HG02623 (cell line): ENCODE results near the gene NME4.

ENCODE experiments used
- ATAC-seq: cut with Tn5 transposase; IDR thresholded peaks from one replicate; pipeline ENCODE4 v1.9.1; 2021; ENCODE audit warnings: moderate library complexity; ENCODE audit not compliant: unreplicated experiment

NME4 gene

DNA sequence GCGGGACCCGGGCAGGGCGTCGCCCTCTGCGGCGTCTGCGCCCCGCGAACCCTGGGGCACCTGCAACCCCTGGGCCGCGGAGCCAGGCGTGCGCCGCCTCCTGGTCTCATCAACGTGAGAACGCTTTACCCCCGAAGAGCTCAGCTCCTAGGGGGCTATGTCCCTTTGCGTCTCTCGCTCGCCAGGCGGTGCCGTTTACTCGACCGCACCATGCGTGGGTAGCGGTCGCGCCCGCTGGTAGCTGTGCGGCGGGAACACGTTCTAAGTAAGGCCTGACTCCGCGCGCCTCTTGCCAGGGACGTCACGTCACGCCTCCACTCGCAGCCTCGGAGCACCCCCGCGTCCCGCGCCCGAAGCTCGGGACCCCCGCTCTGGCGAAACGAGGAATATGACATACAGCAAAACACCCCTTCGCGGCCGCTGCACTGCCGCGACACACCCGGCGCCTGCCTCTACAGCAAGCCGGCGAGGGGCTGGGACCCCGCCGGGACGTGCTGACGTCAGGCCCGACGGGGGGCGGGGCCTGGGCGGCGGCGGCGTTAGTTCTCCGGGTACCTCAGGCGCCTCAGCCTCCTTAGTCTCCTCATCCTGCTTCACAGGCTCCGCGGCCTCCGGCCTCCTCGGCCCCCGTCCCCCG lies 28.2 kb downstream of the NME4 start, which contains the start of gene RAB11FIP3:
RAB11FIP3 (plus strand) TSS at position 568 of the 637 bp plus-strand sequence. CDS start 358 bp downstream, outside the sequence.
- peak; percentile 83 for ATAC-seq

DNA sequence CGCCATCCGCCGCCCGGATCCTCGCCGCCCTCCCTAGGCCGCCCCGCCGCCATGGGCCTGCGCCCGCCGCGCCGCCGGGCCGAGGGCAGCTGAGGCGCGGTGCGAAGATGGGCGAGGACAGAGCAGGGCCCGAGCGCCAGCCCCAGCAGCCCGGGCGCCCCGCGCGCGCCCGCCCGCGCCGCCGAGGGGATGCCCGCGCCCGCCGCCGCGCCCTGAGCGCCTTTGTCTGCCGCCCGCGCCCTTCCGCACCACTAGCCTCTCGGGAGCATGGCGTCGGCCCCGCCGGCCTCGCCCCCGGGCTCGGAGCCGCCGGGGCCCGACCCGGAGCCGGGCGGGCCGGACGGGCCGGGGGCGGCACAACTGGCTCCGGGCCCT lies 28.7 kb downstream of the NME4 start:
- ATAC-seq = peak; percentile 39

DNA sequence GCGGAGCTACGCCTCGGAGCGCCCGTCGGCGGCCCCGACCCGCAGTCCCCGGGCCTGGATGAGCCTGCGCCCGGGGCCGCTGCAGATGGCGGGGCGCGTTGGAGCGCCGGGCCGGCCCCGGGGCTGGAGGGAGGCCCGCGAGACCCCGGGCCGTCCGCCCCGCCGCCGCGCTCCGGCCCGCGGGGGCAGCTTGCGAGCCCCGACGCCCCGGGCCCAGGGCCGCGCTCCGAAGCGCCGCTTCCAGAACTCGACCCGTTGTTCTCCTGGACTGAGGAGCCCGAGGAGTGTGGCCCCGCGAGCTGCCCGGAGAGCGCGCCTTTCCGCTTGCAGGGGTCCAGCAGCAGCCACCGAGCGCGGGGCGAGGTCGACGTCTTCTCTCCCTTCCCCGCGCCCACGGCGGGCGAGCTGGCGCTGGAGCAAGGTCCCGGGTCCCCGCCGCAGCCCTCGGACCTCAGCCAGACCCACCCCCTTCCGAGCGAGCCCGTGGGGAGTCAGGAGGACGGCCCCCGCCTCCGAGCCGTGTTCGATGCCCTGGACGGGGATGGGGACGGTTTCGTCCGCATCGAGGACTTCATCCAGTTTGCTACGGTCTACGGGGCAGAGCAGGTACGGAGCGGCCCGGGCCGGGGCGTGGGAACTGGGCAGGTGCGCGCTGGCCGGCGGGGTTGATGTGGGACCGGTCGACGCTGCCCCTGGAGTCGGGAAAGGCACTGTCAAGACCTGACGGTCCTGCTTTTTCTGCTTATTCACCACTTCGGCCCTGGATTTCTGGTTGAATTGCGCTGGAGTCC lies 29.3 kb downstream of the NME4 start:
- peak; percentile 10 for ATAC-seq

DNA sequence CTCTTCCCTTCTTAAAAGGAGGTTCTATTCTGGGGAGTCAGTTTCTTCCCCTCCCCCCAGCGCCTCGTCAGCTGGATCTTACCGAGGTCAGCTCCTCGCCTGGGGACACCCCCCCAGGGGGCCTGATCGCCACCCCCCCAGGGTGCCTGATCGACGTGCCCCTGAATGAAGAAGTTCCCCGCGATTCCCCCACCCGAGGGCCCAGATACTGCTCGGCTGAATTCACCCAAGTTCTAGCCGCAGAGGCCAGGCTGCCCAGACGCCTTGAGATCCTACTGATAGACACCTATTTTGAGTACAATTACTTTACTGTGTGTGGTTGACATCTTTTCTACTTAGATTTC lies 29.9 kb downstream of the NME4 start:
- ATAC-seq = no peak

DNA sequence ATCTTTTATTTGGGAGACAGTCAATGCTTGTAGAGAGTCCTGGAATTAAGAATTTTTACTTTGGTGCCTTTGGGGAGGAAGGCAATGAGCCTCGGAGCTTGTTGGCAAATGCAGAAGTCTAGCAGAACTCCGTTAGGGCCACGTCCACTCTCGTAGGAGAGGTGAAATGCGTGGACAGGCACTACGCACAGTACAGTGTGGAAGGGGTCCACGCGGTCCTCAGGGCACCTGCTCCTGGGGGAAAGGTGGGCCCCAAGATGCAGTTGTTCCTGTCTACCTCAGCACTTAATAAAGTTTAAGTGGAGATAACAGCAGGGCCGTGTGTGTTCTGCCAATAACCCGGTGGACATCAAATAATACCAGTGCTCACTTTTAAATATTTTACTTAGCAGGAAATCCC lies 30.3 kb downstream of the NME4 start:
- no peak for ATAC-seq

DNA sequence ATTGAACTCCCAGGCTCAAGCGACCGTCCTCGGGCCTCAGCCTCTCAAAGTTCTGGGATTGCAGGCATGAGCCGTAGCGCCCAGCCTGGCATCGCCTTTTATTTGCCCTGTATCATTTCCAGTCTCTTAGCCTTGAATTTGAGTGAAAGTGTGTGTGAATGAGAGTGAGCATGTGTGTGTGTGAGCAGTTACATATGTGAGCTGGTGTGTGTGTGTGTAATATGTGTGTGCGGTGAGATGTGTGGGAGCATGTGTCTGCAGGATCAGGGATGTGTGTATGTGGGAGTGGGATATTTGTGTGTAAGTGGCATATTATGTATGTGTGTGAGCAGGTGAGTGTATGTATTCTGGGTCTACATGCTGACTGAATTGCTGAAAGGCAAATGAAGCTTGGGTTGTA lies 33.9 kb downstream of the NME4 start:
- ATAC-seq = no peak

DNA sequence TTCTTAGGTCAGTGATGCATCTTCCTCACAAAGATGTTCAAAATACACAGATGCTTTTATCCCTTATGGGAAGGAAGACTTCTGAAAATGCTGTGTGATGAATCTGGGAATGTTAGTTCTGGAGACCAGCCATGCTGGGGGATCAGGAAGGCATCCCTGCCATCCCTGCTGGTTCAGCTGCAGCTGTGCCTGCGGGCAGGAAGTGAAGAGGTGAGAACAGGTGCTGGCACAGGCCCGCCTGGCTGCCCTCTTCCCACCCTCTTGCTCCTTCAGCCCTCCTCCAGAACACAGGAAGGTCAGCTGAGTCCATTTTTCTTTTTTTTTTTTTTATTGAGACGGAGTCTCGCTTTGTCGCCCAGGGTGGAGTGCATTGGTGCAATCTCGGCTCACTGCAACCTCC lies 43.6 kb downstream of the NME4 start:
- ATAC-seq = no peak

DNA sequence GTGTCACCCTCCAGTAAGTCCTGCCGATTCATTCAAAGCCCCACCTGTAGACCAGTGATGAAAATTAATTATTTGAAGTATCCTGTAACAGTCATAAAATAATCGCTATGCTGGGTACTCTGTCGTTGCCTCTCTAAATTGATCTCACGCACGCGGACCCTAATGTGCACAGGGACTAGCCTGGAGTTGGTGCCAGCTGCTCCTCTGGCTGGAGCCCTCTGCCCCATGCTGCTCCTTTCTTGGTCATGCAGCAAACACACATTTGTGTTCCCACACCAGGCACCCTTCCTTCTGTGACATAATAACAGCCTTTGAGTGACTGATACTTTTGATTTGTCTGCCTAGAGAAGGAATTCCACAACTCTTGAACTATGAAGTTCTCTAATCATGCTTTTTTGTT lies 44.4 kb downstream of the NME4 start:
- no peak for ATAC-seq

DNA sequence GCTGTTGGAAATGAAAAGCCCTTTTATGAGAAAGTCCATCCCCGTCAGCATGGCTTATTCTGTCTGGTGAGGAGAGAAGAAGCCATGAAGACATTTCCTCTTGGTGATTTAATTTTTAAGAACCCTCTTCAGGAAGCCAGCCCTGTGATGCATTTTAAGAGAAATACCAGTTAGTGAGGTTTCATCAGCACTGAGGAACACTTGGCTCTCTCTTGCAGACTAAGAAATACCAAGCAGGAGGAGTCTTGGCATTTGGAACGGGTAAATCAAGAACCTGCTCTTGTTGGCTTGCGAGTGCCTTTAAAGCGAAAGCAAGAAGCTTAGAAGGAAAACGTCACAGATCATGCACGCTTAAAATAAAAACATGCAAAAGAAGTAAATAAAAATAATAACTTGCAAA lies 46.0 kb downstream of the NME4 start:
- no peak for ATAC-seq

DNA sequence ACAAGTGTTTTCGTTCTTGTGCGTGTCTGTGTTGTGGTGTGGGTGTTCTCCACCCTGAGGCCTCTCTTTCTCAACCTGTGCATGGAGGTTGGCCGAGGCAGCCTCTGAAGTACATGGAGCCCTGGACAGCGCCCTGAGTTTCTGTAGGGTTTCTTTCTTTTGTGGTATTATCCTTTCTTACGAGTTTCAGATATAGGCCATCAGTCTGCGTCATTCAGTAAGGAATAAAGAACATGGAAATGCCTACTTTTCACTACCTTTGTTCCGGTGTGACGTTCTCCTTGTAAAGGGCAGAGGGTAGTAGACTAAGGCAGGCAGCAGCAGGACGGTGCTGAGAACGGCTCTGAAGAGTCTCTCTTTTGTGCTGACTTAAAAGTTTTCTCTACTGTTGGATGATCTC lies 47.0 kb downstream of the NME4 start:
- no peak for ATAC-seq

DNA sequence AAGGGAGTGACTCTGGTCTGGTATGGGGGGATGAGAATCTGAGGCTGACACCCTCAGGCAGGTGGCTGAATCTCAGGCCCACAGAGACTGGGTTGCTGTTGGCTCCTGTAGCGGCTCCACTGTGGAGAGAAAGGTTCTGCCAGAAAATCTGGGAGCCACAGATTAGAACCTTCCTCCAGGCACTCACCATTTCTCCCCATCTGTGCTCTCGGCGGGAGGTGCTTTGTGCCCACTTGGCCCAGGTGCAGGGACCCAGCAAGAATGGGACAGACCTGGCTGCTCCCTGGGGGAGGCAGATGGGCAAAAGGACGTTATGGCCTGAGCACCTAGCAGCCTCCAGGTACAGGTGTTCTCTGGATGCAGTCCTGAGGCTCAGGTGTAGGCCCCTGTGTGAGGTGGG lies 48.6 kb downstream of the NME4 start:
- ATAC-seq = no peak
